IMR-90 (cell line): Measurements from ENCODE around the gene ZNF594. TPM values are rescaled to one million over a fixed set of nuclear protein-coding genes. Genes with fewer than 3 reads are reported as not detected.
"Not testable (repeated sequence)": the region's sequence is repeated elsewhere in the genome, so short reads cannot be mapped to it uniquely, and the experiment has no call there.

Source experiments
- ATAC-seq: fragments of 200-7000 bp; cut with Tn5 transposase; 2 replicates; pipeline ENCODE4 v1.9.1; 2020; ENCODE audit warnings: low read depth, mild to moderate bottlenecking, moderate library complexity
- BruUV-seq: library from RNA; stranded (reverse); fragments of 400-500 nt; replicated peaks from 2 replicates; lab custom pipeline; 2021; lab: Mats Ljungman, UMichigan
- CTCF ChIA-PET: fragments of 300-600 bp; formaldehyde crosslinking; extraction: SDS; loops from one replicate; lab custom pipeline; 2021; ENCODE audit warnings: antibody characterized with exemption; lab: Yijun Ruan, JAX
- POLR2A ChIA-PET: fragments of 300-600 bp; sonication (Branson Sonifier 250); formaldehyde crosslinking; loops from one replicate; lab custom pipeline; 2022; ENCODE audit warnings: antibody characterized with exemption; ENCODE audit not compliant: unreplicated experiment; lab: Charles Lee
- DNase-seq: peaks from one replicate; pipeline ENCODE4 v3.0.0; 2013
- H2AFZ ChIP-seq: replicated peaks from 2 replicates; pipeline ENCODE3; 2013; ENCODE audit warnings: low read length, mild to moderate bottlenecking; ENCODE audit not compliant: poor library complexity
- H2AK5ac ChIP-seq: 2 replicates; pipeline ENCODE4 v1.6.1; 2013; ENCODE audit warnings: low read depth, low read length, inconsistent platforms
- H2AK9ac ChIP-seq: replicated peaks from 2 replicates; pipeline ENCODE3; 2013; ENCODE audit warnings: mild to moderate bottlenecking, low read depth, low read length, moderate library complexity; ENCODE audit not compliant: poor library complexity
- H2BK120ac ChIP-seq: 2 replicates; pipeline ENCODE4 v1.6.1; 2013; ENCODE audit warnings: low read depth, low read length, inconsistent platforms
- H2BK15ac ChIP-seq: 3 replicates; pipeline ENCODE4 v1.6.1; 2013; ENCODE audit warnings: low read depth, low read length, inconsistent platforms
- H2BK20ac ChIP-seq: 2 replicates; pipeline ENCODE4 v1.6.1; 2013; ENCODE audit warnings: low read depth, mild to moderate bottlenecking, inconsistent platforms, low read length, moderate library complexity
- H2BK5ac ChIP-seq: 2 replicates; pipeline ENCODE4 v1.6.1; 2013; ENCODE audit warnings: mild to moderate bottlenecking, low read depth, low read length, inconsistent platforms; ENCODE audit not compliant: poor library complexity, severe bottlenecking
- H3K14ac ChIP-seq: replicated peaks from 2 replicates; pipeline ENCODE4 v1.6.1; 2013; ENCODE audit warnings: low read depth, low read length, inconsistent platforms
- H3K18ac ChIP-seq: 2 replicates; pipeline ENCODE4 v1.6.1; 2013; ENCODE audit warnings: low read depth, low read length, control low read depth
- H3K23ac ChIP-seq: 2 replicates; pipeline ENCODE4 v1.6.1; 2013; ENCODE audit warnings: low read depth, low read length, inconsistent platforms
- H3K27ac ChIP-seq: 2 replicates; pipeline ENCODE4 v1.5.1; 2013; ENCODE audit warnings: mild to moderate bottlenecking, control low read depth, low read length; ENCODE audit not compliant: insufficient read depth
- H3K27me3 ChIP-seq: 2 replicates; pipeline ENCODE4 v1.6.1; 2013; ENCODE audit warnings: low read length; ENCODE audit not compliant: control insufficient read depth, insufficient read depth
- H3K36me3 ChIP-seq: 2 replicates; pipeline ENCODE4 v1.6.1; 2013; ENCODE audit warnings: low read length, mixed read lengths; ENCODE audit not compliant: control insufficient read depth, insufficient read depth
- H3K4ac ChIP-seq: 2 replicates; pipeline ENCODE4 v1.6.1; 2013; ENCODE audit warnings: low read depth, low read length, inconsistent platforms
- H3K4me1 ChIP-seq: 2 replicates; pipeline ENCODE4 v1.6.1; 2013; ENCODE audit warnings: low read length, mixed read lengths; ENCODE audit not compliant: control insufficient read depth, insufficient read depth
- H3K4me2 ChIP-seq: 2 replicates; pipeline ENCODE4 v1.6.1; 2013; ENCODE audit warnings: low read depth, mild to moderate bottlenecking, control low read depth, low read length, moderate library complexity
- H3K4me3 ChIP-seq: 2 replicates; pipeline ENCODE4 v1.5.1; 2013; ENCODE audit warnings: low read depth, mild to moderate bottlenecking, control low read depth, low read length, moderate library complexity; ENCODE audit not compliant: insufficient read depth
- H3K56ac ChIP-seq: 2 replicates; pipeline ENCODE4 v1.6.1; 2013; ENCODE audit warnings: low read length, inconsistent platforms; ENCODE audit not compliant: insufficient read depth; ENCODE audit errors: extremely low read depth
- H3K79me1 ChIP-seq, 2 experiments: 2 replicates each; pipeline ENCODE4 v1.6.1; 2013; ENCODE audit warnings: low read length in 2 of 2, inconsistent platforms in 1 of 2, low read depth in 1 of 2
- H3K9ac ChIP-seq: 2 replicates; pipeline ENCODE4 v1.6.1; 2013; ENCODE audit warnings: low read depth, low read length, control low read depth
- H3K9me1 ChIP-seq: 2 replicates; pipeline ENCODE4 v1.6.1; 2013; ENCODE audit warnings: low read length, inconsistent platforms; ENCODE audit not compliant: insufficient read depth
- H3K9me3 ChIP-seq: 2 replicates; pipeline ENCODE4 v1.6.1; 2013; ENCODE audit warnings: low read length; ENCODE audit not compliant: control insufficient read depth, insufficient read depth
- H4K20me1 ChIP-seq: 2 replicates; pipeline ENCODE4 v1.6.1; 2013; ENCODE audit warnings: low read length, inconsistent platforms; ENCODE audit not compliant: insufficient read depth
- H4K5ac ChIP-seq: 2 replicates; pipeline ENCODE4 v1.6.1; 2013; ENCODE audit warnings: mild to moderate bottlenecking, low read depth, low read length, control low read depth
- H4K8ac ChIP-seq, 2 experiments: 2 replicates each; pipeline ENCODE4 v1.6.1; 2013; ENCODE audit warnings: low read depth in 2 of 2, low read length in 2 of 2, control low read depth in 1 of 2, inconsistent platforms in 1 of 2
- H4K91ac ChIP-seq: 2 replicates; pipeline ENCODE4 v1.6.1; 2013; ENCODE audit warnings: low read depth, low read length, inconsistent platforms; ENCODE audit not compliant: insufficient read depth
- NFE2L2 ChIP-seq: fragments of 150-350 bp; IDR thresholded peaks from 2 replicates; pipeline ENCODE4 v1.6.1; 2016; ENCODE audit warnings: low read depth, mild to moderate bottlenecking, low read length
- WGBS, 2 experiments: methylation state at CpG; one replicate each; pipeline versions ENCODE4 v1.1.5 to v1.1.7; 2013; ENCODE audit warnings: missing lambda C conversion rate in 2 of 2; ENCODE audit not compliant: insufficient read length in 1 of 2; ENCODE audit errors: extremely low coverage in 2 of 2; 5-methylcytosine and 5-hydroxymethylcytosine counted together
- dilution Hi-C: fragments of 300-500 bp; cut with HindIII; formaldehyde crosslinking; loops from one replicate; pipeline ENCODE4 v1.14.3; 2018; ENCODE audit warnings: low sequenced_read_pairs; ENCODE audit not compliant: unreplicated experiment
- in situ Hi-C: fragments of 300-500 bp; cut with MboI; formaldehyde crosslinking; loops from 3 replicates; pipeline ENCODE4 v1.14.3; 2019; ENCODE audit warnings: low sequenced_read_pairs, inconsistent platforms, mixed read lengths
- intact Hi-C: fragments of 100-400 bp; cut with micrococcal nuclease; formaldehyde crosslinking; loops from 2 replicates; pipeline ENCODE4 v1.10.0; 2022
- polyA plus RNA-seq, 3 experiments: library from polyadenylated mRNA; depleted of rRNA; stranded (reverse); fragments of >200 nt; gene quantifications; 2 replicates each; pipeline ENCODE4 v1.2.3, GENCODE V29; 2012; ENCODE audit warnings: low replicate concordance in 1 of 3
- total RNA-seq: library from RNA; depleted of rRNA; stranded (reverse); fragments of >200 nt; gene quantifications from 2 replicates; pipeline ENCODE4 v1.2.3, GENCODE V29; 2012

Gene ZNF594
- total and polyA plus RNA-seq, 2 of the 4 experiments (the other 2 are of a cell fraction): 2.5 to 7.2 TPM

DNA sequence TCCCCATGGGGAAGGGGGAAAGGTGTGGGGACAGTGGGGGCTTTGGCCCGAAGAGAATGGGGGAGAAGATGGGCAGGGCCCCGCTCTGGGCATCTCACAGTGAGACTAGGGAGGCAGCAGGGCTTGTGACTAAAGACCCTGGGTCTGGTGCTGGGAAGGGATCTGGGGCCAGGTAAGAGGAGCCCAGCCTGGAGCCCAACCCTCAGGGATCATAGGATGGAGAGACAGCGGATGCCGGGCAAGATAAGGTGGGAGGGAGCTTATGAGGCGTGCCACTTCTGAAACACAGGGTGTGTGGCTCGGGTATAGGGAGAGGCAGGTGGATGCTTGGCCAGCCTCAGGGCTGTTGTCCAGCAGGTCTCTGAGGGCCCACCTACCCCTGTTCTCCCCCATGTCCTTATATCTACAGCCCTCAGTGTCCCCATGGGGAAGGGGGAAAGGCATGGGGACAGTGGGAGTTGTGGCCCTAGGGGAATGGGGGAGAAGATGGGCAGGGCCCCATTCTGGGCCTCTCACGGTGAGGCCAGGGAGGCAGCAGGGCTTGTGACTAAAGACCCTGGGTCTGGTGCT, 60.4 kb downstream of the ZNF594 start:
- H3K4ac ChIP-seq: no peak overlapping the region
- ChIA-PET CTCF (no interaction called here), POLR2A (no interaction called here)
- no peaks in the 10 kb centered on the region for H3K36me3 ChIP-seq
- no peak overlapping the region for H2BK5ac ChIP-seq
- H3K23ac ChIP-seq: no peak overlapping the region
- no peaks in the 10 kb centered on the region for H3K4me1 ChIP-seq
- in situ Hi-C loops: no loop called here
- H3K4me3 ChIP-seq: no peak overlapping the region
- H4K5ac ChIP-seq: no peak overlapping the region
- no TSS peak for BruUV-seq
- H3K4me2 ChIP-seq: no peak overlapping the region
- no CpG with 5 or more reads among the region's 7 CpGs for WGBS, 2 experiments
- intact Hi-C loops: no loop called here
- no peak overlapping the region for H3K56ac ChIP-seq
- no peak overlapping the region for H2AK9ac ChIP-seq
- H4K8ac ChIP-seq: no peak overlapping the region
- H4K20me1 ChIP-seq: no peaks in the 10 kb centered on the region
- no peak for DNase-seq
- no peak overlapping the region for H3K9ac ChIP-seq
- no peak overlapping the region for H2AFZ ChIP-seq
- H4K91ac ChIP-seq: no peak overlapping the region
- H3K18ac ChIP-seq: no peak overlapping the region
- H3K9me1 ChIP-seq: no peaks in the 10 kb centered on the region
- H3K27ac ChIP-seq: no peak overlapping the region
- H3K14ac ChIP-seq: no peak overlapping the region
- no peak overlapping the region for H2BK15ac ChIP-seq
- H3K9me3 ChIP-seq: no peaks in the 10 kb centered on the region
- H2AK5ac ChIP-seq: no peak overlapping the region
- H2BK120ac ChIP-seq: no peak overlapping the region
- peaks cover 13% of the 10 kb centered on the region for H3K27me3 ChIP-seq
- no peak overlapping the region for H2BK20ac ChIP-seq
- no peaks in the 10 kb centered on the region for H3K79me1 ChIP-seq
- ATAC-seq: no peak
- no peak for TF ChIP-seq NFE2L2
- dilution Hi-C loops: no loop called here

DNA sequence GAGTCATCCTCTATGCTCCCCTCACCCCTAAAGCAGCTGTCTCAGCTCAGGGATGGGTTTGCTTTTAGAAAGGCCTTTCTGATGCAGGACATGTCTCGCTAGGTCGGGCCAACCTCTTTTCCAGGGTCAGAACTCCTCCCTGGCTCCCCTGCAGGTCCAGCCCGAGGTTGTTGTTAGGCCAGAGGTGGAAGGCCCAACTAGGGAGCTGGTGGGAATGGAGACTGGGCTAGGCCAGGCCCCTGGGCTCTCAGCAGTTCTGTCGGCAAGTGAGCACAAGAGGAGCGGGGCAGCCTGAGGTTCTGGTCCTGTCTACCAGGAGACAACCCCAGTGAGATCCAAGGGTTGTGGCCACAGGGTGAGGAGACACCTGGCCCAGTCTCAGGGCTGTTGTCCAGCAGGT, 61.0 kb downstream of the ZNF594 start:
- CTCF ChIA-PET: not testable (repeated sequence)

More for the DNA sequence above, 61.0 kb downstream of the ZNF594 start:
- H3K56ac ChIP-seq, H2AK5ac ChIP-seq, H2AFZ ChIP-seq, H3K9me1 ChIP-seq, H3K4me1 ChIP-seq, BruUV-seq, H3K27ac ChIP-seq, H3K4me2 ChIP-seq, H3K14ac ChIP-seq, H4K20me1 ChIP-seq, H4K5ac ChIP-seq, H2BK15ac ChIP-seq, dilution Hi-C loops, H3K79me1 ChIP-seq, H4K91ac ChIP-seq, H2AK9ac ChIP-seq, H3K36me3 ChIP-seq, DNase-seq, H3K9me3 ChIP-seq, in situ Hi-C loops, H2BK5ac ChIP-seq, POLR2A ChIA-PET, H3K18ac ChIP-seq, H2BK120ac ChIP-seq, intact Hi-C loops, H3K9ac ChIP-seq, H4K8ac ChIP-seq, H2BK20ac ChIP-seq, H3K4ac ChIP-seq, H3K4me3 ChIP-seq, ATAC-seq, H3K23ac ChIP-seq: not testable (repeated sequence)
- no CpG with 5 or more reads among the region's 5 CpGs for WGBS, 2 experiments
- H3K27me3 ChIP-seq: peaks cover 13% of the 10 kb centered on the region
